Measurements from ENCODE around the gene GNL1.
"Not testable (repeated sequence)": the region's sequence is repeated elsewhere in the genome, so short reads cannot be mapped to it uniquely, and the experiment has no call there.

The GNL1 gene

DNA sequence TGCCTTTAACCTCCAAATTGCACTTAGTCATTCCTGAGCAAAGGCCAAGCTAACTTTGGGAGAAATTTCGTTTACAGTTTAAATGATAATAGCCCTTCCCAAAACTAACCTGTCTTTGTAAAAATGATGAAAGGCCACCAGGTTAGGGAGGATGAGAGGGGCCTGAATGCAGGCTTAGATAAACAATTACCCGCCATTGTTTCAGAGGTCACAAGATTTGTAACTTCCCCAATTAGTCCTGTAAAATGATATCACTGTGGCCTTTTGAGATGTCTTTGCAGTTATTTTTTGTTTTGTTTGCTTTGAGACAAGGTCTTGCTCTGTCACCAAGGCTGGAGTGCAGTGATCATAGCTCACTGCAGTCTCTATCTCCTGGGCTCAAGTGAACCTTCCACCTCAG is 26.3 kb downstream of the GNL1 start:
- DNase-seq (ENCODE audit: low read depth in 1 of 2, low spot score in 1 of 2), result no peak
- H3K27ac ChIP-seq (replicated peaks), result peak overlapping the region; percentile 37
- no peak overlapping the region for H3K4me3 ChIP-seq (replicated peaks; ENCODE audit: insufficient read depth, low read length)
- TF ChIP-seq GABPA (IDR thresholded peaks at IDR 0.05; ENCODE audit: low read depth), result no peak
- TF ChIP-seq, protein P1, sequence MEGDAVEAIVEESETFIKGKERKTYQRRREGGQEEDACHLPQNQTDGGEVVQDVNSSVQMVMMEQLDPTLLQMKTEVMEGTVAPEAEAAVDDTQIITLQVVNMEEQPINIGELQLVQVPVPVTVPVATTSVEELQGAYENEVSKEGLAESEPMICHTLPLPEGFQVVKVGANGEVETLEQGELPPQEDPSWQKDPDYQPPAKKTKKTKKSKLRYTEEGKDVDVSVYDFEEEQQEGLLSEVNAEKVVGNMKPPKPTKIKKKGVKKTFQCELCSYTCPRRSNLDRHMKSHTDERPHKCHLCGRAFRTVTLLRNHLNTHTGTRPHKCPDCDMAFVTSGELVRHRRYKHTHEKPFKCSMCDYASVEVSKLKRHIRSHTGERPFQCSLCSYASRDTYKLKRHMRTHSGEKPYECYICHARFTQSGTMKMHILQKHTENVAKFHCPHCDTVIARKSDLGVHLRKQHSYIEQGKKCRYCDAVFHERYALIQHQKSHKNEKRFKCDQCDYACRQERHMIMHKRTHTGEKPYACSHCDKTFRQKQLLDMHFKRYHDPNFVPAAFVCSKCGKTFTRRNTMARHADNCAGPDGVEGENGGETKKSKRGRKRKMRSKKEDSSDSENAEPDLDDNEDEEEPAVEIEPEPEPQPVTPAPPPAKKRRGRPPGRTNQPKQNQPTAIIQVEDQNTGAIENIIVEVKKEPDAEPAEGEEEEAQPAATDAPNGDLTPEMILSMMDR (IDR thresholded peaks at IDR 0.05; ENCODE audit: insufficient read depth, low read length), result no peak
- no peak for TF ChIP-seq POLR2AphosphoS5 (IDR thresholded peaks at IDR 0.05; ENCODE audit: low read depth)
- no peak for TF ChIP-seq SPI1 (IDR thresholded peaks at IDR 0.05; ENCODE audit: borderline replicate concordance, low read depth)
- TF ChIP-seq, protein P2, sequence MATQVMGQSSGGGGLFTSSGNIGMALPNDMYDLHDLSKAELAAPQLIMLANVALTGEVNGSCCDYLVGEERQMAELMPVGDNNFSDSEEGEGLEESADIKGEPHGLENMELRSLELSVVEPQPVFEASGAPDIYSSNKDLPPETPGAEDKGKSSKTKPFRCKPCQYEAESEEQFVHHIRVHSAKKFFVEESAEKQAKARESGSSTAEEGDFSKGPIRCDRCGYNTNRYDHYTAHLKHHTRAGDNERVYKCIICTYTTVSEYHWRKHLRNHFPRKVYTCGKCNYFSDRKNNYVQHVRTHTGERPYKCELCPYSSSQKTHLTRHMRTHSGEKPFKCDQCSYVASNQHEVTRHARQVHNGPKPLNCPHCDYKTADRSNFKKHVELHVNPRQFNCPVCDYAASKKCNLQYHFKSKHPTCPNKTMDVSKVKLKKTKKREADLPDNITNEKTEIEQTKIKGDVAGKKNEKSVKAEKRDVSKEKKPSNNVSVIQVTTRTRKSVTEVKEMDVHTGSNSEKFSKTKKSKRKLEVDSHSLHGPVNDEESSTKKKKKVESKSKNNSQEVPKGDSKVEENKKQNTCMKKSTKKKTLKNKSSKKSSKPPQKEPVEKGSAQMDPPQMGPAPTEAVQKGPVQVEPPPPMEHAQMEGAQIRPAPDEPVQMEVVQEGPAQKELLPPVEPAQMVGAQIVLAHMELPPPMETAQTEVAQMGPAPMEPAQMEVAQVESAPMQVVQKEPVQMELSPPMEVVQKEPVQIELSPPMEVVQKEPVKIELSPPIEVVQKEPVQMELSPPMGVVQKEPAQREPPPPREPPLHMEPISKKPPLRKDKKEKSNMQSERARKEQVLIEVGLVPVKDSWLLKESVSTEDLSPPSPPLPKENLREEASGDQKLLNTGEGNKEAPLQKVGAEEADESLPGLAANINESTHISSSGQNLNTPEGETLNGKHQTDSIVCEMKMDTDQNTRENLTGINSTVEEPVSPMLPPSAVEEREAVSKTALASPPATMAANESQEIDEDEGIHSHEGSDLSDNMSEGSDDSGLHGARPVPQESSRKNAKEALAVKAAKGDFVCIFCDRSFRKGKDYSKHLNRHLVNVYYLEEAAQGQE (IDR thresholded peaks at IDR 0.05; ENCODE audit: insufficient replicate concordance, low read depth), result no peak
- H3K27me3 ChIP-seq (ENCODE audit: insufficient read depth, poor library complexity, severe bottlenecking), result no peaks in the 10 kb centered on the region

DNA sequence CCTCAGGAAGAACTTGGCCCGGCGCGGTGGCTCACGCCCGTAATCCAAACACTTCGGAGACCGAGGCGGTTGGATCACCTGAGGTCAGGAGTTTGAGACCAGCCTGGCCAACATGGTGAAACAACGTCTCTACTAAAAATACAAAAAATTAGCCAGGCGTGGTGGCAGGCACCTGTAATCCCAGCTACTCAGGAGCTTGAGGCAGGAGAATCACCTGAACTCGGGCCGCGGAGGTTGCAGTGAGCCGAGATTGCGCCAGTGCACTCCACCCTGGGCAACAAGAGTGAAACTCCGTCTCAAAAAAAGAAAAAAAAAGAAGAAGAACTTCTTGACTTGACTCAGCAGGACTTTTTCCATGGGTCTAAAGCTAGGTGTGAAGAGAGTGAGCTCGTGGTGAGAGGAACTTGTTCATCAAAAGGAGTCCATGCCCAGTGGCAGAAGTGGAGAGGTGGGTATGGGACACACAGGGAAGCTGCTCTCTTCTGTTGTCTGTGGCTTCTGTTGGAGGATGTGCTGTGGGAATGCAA is 26.9 kb downstream of the GNL1 start:
- peak overlapping the region; percentile 37 for H3K27ac ChIP-seq (replicated peaks)
- not testable (repeated sequence) for H3K4me3 ChIP-seq (replicated peaks; ENCODE audit: insufficient read depth, low read length); H3K27me3 ChIP-seq (ENCODE audit: insufficient read depth, poor library complexity, severe bottlenecking)
- DNase-seq (ENCODE audit: low read depth in 1 of 2, low spot score in 1 of 2), result peak in 1 of 2 experiments; percentile 66

DNA sequence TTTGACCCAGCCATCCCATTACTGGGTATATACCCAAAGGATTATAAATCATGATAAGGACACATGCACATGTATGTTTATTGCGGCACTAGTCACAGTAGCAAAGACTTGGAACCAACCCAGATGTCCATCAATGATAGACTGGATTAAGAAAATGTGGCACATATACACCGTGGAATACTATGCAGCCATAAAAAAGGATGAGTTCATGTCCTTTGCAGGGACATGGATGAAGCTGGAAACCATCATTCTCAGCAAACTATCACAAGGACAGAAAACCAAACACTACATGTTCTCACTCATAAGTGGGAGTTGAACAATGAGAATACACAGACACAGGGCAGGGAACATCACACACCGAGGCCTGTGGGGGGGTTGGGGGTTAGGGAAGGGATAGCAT is 29.8 kb downstream of the GNL1 start:
- H3K4me3 ChIP-seq (replicated peaks; ENCODE audit: insufficient read depth, low read length); H3K27me3 ChIP-seq (ENCODE audit: insufficient read depth, poor library complexity, severe bottlenecking); H3K27ac ChIP-seq (replicated peaks); DNase-seq (ENCODE audit: low read depth in 1 of 2, low spot score in 1 of 2): not testable (repeated sequence)

DNA sequence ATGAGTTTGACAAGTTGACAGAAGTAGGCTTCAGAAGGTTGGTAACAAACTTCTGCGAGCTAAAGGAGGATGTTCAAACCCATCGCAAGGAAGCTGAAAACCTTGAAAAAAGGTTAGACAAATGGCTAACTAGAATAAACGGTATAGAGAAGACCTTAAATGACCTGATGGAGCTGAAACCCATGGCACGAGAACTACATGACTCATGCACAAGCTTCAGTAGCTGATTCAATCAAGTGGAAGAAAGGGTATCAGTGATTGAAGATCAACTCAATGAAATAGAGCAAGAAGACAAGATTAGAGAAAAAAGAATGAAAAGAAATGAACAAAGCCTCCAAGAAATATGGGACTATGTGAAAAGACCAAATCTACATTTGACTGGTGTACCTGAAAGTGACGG is 34.3 kb downstream of the GNL1 start:
- H3K27me3 ChIP-seq (ENCODE audit: insufficient read depth, poor library complexity, severe bottlenecking); H3K4me3 ChIP-seq (replicated peaks; ENCODE audit: insufficient read depth, low read length); H3K27ac ChIP-seq (replicated peaks); DNase-seq (ENCODE audit: low read depth in 1 of 2, low spot score in 1 of 2): not testable (repeated sequence)

DNA sequence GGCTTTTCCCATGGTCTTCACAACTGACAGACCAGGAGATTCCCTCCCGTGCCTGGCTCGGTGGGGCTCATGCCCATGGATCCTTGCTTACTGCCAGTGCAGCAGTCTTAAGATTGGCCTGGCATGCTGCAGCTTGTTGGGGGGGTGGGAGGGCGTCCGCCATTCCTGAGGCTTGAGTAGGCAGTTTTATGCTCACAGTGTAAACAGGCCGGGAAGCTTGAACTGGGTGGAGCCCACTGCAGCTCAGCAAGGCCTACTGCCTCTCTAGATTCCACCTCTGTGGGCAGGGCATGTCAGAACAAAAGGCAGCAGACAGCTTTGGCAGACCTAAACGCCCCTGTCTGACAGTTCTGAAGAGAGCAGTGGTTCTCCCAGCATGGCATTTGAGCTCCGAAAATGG is 35.2 kb downstream of the GNL1 start:
- H3K4me3 ChIP-seq (replicated peaks; ENCODE audit: insufficient read depth, low read length); H3K27me3 ChIP-seq (ENCODE audit: insufficient read depth, poor library complexity, severe bottlenecking); H3K27ac ChIP-seq (replicated peaks); DNase-seq (ENCODE audit: low read depth in 1 of 2, low spot score in 1 of 2): not testable (repeated sequence)

DNA sequence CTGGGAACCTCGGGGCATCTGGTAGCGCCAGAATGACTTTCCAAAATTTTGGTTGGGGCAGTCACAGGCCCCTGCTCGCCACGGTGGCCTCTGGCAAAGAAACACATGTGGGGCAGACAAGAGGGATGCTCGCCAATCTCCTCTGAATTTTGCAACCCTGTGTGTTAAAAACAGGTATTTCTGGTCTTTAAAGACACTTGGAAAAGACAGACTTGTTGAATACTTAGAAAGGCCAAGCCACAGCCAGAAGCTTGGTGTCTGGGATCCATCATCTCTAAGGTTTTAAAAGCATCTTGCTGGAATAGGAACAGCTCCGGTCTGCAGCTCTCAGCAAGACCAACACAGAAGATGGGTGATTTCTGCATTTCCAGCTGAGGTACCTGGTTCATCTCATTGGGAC is 35.8 kb downstream of the GNL1 start:
- no peak overlapping the region for H3K27ac ChIP-seq (replicated peaks)
- no peak overlapping the region for H3K4me3 ChIP-seq (replicated peaks; ENCODE audit: insufficient read depth, low read length)
- DNase-seq (ENCODE audit: low read depth in 1 of 2, low spot score in 1 of 2), result no peak
- no peak for TF ChIP-seq POLR2AphosphoS5 (IDR thresholded peaks at IDR 0.05; ENCODE audit: low read depth)
- TF ChIP-seq GABPA (IDR thresholded peaks at IDR 0.05; ENCODE audit: low read depth), result no peak
- TF ChIP-seq, protein P1 (IDR thresholded peaks at IDR 0.05; ENCODE audit: insufficient read depth, low read length), result no peak
- TF ChIP-seq, protein P2 (IDR thresholded peaks at IDR 0.05; ENCODE audit: insufficient replicate concordance, low read depth), result no peak
- TF ChIP-seq SPI1 (IDR thresholded peaks at IDR 0.05; ENCODE audit: borderline replicate concordance, low read depth), result no peak
- no peaks in the 10 kb centered on the region for H3K27me3 ChIP-seq (ENCODE audit: insufficient read depth, poor library complexity, severe bottlenecking)

DNA sequence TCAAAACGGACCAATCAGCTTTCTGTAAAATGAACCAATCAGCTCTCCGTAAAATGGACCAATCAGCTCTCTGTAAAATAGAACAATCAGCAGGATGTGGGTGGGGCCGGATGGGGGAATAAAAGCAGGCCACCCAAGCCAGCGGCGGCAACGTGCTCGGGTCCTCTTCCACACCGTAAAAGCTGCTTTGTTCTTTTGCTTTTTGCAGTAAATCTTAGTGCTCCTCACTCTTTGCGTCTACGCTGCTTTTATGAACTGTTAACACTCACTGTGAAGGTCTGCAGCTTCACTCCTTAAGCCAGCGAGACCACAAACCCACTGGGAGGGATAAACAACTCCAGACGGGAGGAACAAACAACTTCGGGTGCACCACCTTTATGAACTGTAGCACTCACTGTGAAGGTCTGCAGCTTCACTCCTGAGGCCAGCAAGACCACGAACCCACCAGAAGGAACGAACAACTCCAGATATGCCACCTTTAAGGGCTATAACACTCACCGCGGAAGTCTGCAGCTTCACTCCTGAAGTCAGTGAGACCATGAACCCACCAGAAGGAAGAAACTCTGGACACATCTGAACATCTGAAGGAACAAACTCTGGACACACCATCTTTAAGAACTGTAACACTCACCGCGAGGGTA is 37.7 kb downstream of the GNL1 start:
- not testable (repeated sequence) for H3K27me3 ChIP-seq (ENCODE audit: insufficient read depth, poor library complexity, severe bottlenecking); H3K4me3 ChIP-seq (replicated peaks; ENCODE audit: insufficient read depth, low read length); DNase-seq (ENCODE audit: low read depth in 1 of 2, low spot score in 1 of 2); H3K27ac ChIP-seq (replicated peaks)

DNA sequence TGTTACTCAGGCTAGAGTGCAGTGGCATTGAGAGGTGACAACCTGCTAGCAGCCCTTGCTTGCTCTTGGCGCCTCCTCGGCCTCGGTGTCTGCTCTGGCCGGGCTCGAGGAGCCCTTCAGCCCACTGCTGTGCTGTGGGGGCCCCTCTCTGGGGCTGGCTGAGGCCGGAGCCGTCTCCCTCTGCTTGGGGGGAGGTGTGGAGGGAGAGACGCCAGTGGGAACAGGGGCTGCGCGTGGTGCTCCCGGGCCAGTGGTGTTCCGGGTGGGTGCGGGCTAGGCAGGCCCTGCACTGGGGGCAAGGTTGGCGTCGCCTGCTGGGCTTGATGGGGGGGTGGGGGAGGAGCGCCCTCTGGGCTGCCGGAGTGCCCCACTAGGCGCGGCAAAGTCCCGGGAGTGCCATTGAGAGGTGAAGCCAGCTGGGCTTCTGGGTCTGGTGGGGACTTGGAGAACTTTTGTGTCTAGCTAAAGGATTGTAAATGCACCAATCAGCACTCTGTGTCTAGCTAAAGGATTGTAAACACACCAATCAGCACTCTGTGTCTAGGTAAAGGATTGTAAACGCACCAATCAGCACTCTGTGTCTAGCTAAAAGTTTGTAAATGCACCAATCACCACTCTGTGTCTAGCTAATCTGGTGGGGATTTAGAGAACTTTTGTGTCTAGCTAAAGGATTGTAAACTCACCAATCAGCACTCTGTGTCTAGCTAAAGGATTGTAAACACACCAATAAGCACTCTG is 38.4 kb downstream of the GNL1 start:
- H3K27me3 ChIP-seq (ENCODE audit: insufficient read depth, poor library complexity, severe bottlenecking); DNase-seq (ENCODE audit: low read depth in 1 of 2, low spot score in 1 of 2); H3K4me3 ChIP-seq (replicated peaks; ENCODE audit: insufficient read depth, low read length): not testable (repeated sequence)
- H3K27ac ChIP-seq (replicated peaks), result peak overlapping the region; percentile 97
